ENCODE measurements around the gene CERS1.

- TF ChIP-seq TCF4 (CRISPR knock-in tag; IDR thresholded peaks at IDR 0.05; ENCODE audit: borderline replicate concordance) (no peak), ZFP30 (CRISPR knock-in tag; IDR thresholded peaks at IDR 0.05) (no peak), OSR1 (CRISPR knock-in tag; IDR thresholded peaks at IDR 0.05) (no peak), ZNF565 (CRISPR knock-in tag; conservative IDR thresholded peaks at IDR 0.05; ENCODE audit: low read depth) (no peak)
- TF ChIP-seq, protein P1, sequence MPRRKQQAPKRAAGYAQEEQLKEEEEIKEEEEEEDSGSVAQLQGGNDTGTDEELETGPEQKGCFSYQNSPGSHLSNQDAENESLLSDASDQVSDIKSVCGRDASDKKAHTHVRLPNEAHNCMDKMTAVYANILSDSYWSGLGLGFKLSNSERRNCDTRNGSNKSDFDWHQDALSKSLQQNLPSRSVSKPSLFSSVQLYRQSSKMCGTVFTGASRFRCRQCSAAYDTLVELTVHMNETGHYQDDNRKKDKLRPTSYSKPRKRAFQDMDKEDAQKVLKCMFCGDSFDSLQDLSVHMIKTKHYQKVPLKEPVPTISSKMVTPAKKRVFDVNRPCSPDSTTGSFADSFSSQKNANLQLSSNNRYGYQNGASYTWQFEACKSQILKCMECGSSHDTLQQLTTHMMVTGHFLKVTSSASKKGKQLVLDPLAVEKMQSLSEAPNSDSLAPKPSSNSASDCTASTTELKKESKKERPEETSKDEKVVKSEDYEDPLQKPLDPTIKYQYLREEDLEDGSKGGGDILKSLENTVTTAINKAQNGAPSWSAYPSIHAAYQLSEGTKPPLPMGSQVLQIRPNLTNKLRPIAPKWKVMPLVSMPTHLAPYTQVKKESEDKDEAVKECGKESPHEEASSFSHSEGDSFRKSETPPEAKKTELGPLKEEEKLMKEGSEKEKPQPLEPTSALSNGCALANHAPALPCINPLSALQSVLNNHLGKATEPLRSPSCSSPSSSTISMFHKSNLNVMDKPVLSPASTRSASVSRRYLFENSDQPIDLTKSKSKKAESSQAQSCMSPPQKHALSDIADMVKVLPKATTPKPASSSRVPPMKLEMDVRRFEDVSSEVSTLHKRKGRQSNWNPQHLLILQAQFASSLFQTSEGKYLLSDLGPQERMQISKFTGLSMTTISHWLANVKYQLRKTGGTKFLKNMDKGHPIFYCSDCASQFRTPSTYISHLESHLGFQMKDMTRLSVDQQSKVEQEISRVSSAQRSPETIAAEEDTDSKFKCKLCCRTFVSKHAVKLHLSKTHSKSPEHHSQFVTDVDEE (CRISPR knock-in tag; IDR thresholded peaks at IDR 0.05), result no peak
Measured at GRCh38 chr19:18922228-18922985, 26.4 kb upstream of the CERS1 start.
